HFF-Myc (cell line): ENCODE measurements around the gene EFNA2.

Experiments used
- DNase-seq: peaks from one replicate; pipeline ENCODE4 v3.0.0-alpha.2; 2011; ENCODE audit warnings: low read depth; ENCODE audit errors: extremely low read depth
- H3K4me3 ChIP-seq: replicated peaks from 2 replicates; pipeline ENCODE4 v1.5.1; 2011; ENCODE audit warnings: low read depth, mild to moderate bottlenecking, control low read depth, low read length
- TF ChIP-seq, protein P1 (sequence below): IDR thresholded peaks from 2 replicates; pipeline ENCODE4 v1.5.1; 2012; ENCODE audit warnings: mild to moderate bottlenecking, low read depth, low read length, control low read depth; ENCODE audit errors: missing control alignments

The EFNA2 gene

DNA sequence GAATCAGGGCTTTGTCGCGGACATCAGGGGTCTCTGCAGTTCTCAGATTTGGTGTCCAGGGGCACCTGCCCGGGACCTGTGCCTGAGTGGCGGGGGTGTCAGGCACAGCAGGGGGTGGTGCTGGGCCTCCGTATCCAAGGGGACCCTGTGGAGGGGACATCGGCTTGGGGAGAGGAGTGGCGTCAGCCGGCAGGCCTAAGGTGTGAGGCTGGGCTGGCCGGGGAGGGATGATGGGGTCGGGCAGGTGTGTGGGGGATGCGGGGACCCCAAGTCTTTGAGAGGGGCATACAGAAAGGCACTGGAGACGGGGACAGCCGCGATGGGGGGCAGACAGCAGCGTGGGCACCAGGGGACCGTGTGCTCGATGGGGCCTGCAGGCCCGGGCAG is 2.5 kb downstream of the EFNA2 start:
- TF ChIP-seq, protein P1, sequence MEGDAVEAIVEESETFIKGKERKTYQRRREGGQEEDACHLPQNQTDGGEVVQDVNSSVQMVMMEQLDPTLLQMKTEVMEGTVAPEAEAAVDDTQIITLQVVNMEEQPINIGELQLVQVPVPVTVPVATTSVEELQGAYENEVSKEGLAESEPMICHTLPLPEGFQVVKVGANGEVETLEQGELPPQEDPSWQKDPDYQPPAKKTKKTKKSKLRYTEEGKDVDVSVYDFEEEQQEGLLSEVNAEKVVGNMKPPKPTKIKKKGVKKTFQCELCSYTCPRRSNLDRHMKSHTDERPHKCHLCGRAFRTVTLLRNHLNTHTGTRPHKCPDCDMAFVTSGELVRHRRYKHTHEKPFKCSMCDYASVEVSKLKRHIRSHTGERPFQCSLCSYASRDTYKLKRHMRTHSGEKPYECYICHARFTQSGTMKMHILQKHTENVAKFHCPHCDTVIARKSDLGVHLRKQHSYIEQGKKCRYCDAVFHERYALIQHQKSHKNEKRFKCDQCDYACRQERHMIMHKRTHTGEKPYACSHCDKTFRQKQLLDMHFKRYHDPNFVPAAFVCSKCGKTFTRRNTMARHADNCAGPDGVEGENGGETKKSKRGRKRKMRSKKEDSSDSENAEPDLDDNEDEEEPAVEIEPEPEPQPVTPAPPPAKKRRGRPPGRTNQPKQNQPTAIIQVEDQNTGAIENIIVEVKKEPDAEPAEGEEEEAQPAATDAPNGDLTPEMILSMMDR = no peak
- no peak overlapping the region for H3K4me3 ChIP-seq
- no peak for DNase-seq

DNA sequence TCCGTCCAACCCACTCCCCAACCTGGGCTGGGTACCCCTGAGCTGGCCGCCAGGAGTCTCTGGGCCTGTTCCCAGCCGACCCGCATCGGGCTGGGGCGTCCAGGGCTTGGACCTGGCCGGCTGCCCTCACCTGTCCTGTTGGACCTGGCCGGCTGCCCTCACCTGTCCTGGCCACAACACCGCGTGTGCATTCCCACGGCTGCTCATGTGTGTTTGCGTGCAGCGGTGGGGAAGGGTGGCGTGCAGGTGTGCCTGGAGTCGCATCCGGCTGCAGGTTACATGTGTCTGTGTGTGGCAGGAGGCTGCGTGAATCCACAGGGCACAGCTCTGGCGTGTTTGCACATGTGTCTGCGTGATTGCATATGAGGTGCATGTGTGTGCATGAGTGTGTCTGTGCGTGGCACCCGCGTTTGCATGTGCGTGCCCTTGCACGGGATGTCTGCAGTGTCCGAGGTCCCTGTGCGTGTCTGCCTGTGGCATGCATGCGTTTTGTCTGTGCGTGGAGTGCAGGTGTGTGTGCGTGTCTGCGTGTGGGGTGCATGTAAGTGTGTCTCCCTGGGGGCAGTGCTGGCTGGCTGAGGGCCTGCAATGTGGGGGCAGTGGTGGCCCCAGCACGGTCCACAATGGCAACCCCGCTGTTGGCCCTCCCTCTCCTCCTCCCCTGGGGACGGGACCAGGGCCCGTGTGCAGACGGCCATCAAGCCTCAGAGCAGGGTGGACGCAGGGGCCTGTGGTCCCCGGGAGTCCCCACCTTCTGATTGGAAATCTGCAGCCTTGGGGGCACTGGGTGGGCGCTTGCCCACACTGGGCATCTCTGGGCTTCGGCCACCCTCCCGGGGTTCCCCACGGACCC is 3.4 kb downstream of the EFNA2 start:
- no peak overlapping the region for H3K4me3 ChIP-seq
- no peak for DNase-seq
- TF ChIP-seq, protein P1 = no peak

DNA sequence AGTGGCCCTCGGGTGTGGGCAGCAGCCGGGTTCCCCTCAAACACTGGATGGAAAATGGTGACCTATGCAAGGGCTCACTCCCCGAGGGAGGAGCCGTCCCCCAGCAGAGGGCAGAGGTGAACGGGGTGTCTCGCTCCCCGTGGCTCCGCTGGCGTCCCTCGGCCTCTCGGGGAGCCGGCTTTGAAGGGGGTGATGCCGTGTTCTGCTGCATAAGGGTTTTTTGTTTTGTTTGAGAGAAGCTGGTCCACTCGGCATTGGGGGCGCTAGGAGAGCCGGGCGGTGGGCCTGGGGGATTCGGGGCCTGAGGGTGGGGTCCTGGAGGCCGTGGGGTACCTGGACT is 4.0 kb downstream of the EFNA2 start:
- no peak overlapping the region for H3K4me3 ChIP-seq
- TF ChIP-seq, protein P1 = no peak
- no peak for DNase-seq

DNA sequence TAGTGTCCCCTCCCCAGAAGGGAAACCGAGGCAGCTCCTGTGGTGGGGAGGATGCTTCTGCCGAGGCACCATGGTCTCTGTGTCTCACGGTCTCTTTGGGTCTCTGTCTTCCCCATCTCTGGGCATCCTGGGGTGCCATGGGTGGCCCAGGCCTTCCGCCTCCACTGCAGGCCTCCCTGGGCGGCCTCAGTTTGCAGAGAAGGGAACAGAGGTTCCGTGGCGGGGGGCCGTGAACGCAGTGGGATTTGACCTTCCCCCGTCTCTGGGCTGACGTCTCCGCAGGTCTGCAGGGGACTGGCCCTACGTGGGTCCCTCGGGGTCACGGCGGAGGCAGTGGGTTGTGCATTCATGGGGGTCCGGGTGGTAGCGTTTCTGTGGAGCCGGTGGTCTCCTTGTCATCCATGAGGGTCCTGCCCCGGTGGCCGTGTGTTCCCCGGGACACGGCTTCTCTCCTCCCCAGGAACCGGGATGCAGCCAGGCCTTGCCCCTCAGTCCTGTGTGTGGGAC is 4.6 kb downstream of the EFNA2 start:
- DNase-seq = no peak
- H3K4me3 ChIP-seq = no peak overlapping the region

DNA sequence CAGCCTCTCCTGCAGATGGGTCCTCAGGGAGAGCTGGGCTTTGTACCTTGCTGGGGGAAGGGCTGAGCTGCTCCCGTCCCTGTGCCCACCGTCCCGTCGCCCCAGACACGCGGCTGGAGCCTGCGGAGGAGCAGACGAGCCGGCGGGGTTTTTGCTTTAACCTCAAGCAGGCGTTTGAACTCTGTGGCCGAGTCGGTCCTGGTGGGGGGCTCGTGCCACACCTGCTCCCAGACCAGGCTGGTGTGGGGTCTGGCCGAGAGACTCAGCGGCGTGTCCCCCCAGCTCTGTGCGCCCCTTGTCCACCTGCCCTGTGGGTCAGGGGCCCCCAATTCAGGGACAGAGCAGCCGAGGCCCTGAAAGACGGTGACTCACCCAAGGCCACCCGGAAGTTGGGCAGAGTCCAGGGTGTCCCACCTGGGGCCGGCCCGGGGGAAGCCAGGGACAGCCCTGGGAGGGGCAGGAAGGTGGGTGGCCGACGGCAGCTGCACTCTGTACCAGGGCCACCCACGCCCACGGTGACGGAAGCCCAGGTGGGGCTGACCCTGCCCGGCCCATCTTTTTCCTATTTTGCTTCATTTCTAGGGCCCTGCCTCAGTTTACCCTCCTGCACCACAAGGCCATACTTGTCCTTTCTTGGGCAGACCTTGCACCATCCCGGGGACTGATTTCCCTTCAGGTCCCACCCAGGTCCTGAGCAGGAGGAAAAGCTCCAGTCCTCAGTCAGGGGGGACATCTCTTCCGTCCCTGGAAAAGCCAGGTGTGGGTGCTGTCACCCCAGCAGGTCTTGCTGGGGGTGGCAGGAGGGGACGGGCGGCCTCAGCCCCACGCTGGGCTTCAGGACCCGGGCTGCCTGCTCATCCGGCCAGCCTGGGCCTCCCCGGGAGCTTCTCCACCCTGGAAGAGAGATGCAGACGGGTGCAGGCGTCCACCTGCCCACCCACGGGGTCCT is 5.3 kb downstream of the EFNA2 start:
- H3K4me3 ChIP-seq = no peak overlapping the region
- TF ChIP-seq, protein P1 = no peak
- DNase-seq = no peak

More for the DNA sequence above, 4.6 kb downstream of the EFNA2 start:
- TF ChIP-seq, protein P1 = no peak

DNA sequence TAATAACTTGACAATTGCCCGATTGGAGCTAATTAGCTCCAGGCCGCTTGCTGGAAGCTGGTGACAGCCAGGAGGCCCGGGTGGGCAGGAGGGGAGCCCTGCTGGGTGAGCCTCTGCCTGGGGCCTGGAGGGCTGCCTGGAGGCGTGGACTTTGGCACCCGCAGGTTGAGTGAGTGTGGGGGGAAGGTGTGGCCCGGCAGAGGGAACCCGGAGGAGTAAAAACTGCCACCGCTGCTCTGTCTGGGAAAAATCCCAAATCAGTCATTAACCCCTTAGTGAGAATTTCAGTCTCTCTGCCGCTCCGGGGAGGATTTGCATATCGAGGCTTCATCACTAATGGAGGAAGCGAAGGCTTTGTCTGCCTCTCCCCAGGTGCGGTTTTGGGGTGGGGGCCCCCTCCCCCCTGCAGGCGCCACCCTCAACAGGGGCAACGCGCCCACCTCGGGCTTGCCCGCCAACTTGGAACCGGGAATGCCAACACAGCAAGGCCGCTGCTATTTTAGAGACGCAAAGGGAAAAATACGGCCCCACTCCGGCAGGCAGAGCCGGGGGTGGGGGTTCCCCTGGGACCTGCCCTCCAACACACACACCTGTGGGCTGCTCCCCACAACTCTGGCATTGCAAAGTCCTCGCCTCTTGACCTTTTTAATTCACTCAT is 6.2 kb downstream of the EFNA2 start:
- H3K4me3 ChIP-seq = no peak overlapping the region
- TF ChIP-seq, protein P1 = no peak
- no peak for DNase-seq
